ENCODE results near the gene TAOK1. TPM values are rescaled to one million over a fixed set of nuclear protein-coding genes. Genes with fewer than 3 reads are reported as not detected.

TAOK1 gene
- total and polyA plus RNA-seq, 9 of the 15 experiments (the other 6 are each of a cell fraction or from before 2014, with no cell fraction given), result 3.2 to 33.1 (median 16.5) TPM

GRCh38 chr17:29474297-29474696, 84.1 kb downstream of the TAOK1 start:
- BruUV-seq (replicated peaks), result no TSS peak
- no peak overlapping the region for H2AFZ ChIP-seq (ENCODE audit: low read depth, low read length)
- H3K4me2 ChIP-seq (ENCODE audit: insufficient read depth, low read length), result no peak overlapping the region
- H3K9ac ChIP-seq (ENCODE audit: insufficient read depth in 1 of 2, low read depth in 2 of 2, low read length in 2 of 2), result no peak overlapping the region
- WGBS (ENCODE audit: insufficient coverage, low coverage, missing lambda C conversion rate), result 63% methylated on average over 1 of the region's 1 CpG
- in situ Hi-C loops (cut with MboI), result no loop called here
- FAIRE-seq, result no peak
- no peak overlapping the region for H3K27ac ChIP-seq (ENCODE audit: extremely low read depth, low read depth, low read length)
- no peaks in the 10 kb centered on the region for H3K4me1 ChIP-seq (replicated peaks in 1 of 2; ENCODE audit: control insufficient read depth in 2 of 2, insufficient read depth in 2 of 2, low read length in 2 of 2)
- no peak overlapping the region for H3K4me3 ChIP-seq
- ChIA-PET POLR2A (no interaction called here), CTCF (ENCODE audit: low intra/inter-chr PET ratio) (no interaction called here)
- H3K9me3 ChIP-seq (replicated peaks; ENCODE audit: control insufficient read depth, insufficient read depth, low read depth, low read length), result no peaks in the 10 kb centered on the region
- H4K20me1 ChIP-seq (replicated peaks; ENCODE audit: control insufficient read depth, insufficient read depth, low read length), result no peaks in the 10 kb centered on the region
- no peaks in the 10 kb centered on the region for H3K27me3 ChIP-seq (ENCODE audit: control insufficient read depth in 2 of 2, insufficient read depth in 2 of 2, low read length in 2 of 2)
- no peak for DNase-seq (ENCODE audit: extremely low read depth in 1 of 4, low spot score in 3 of 4)
- no peaks in the 10 kb centered on the region for H3K9me1 ChIP-seq (ENCODE audit: control insufficient read depth, insufficient read depth, low read length)
- intact Hi-C loops (cut with micrococcal nuclease), result no loop called here
- TF ChIP-seq KDM1A (IDR thresholded peaks at IDR 0.05) (no peak), ZKSCAN1 (IDR thresholded peaks at IDR 0.05; ENCODE audit: low read depth, low read length) (no peak), MAFF (IDR thresholded peaks at IDR 0.05; ENCODE audit: low read length) (no peak)
- H3K79me2 ChIP-seq (ENCODE audit: control insufficient read depth, insufficient read depth, low read length), result no peaks in the 10 kb centered on the region
- ATAC-seq, result no peak
- peaks cover 45% of the 10 kb centered on the region; the same call in 1 of the 3 replicates for H3K36me3 ChIP-seq (ENCODE audit: control insufficient read depth, insufficient read depth, low read length)

GRCh38 chr17:29475891-29476290, 85.7 kb downstream of the TAOK1 start:
- CTCF ChIA-PET (ENCODE audit: low intra/inter-chr PET ratio), result interaction anchor here (0.6 kb wide), 1 partner anchor 39 kb away, joined by 5 read pairs; no protein-coding TSS in a partner anchor
- no peak for FAIRE-seq

More at GRCh38 chr17:29475891-29476290, 85.7 kb downstream of the TAOK1 start:
- no peak overlapping the region for H3K9ac ChIP-seq (ENCODE audit: insufficient read depth in 1 of 2, low read depth in 2 of 2, low read length in 2 of 2)
- no peaks in the 10 kb centered on the region for H3K79me2 ChIP-seq (ENCODE audit: control insufficient read depth, insufficient read depth, low read length)
- H3K9me1 ChIP-seq (ENCODE audit: control insufficient read depth, insufficient read depth, low read length), result no peaks in the 10 kb centered on the region
- no peaks in the 10 kb centered on the region for H3K4me1 ChIP-seq (replicated peaks in 1 of 2; ENCODE audit: control insufficient read depth in 2 of 2, insufficient read depth in 2 of 2, low read length in 2 of 2)
- H3K4me2 ChIP-seq (ENCODE audit: insufficient read depth, low read length), result no peak overlapping the region
- H3K4me3 ChIP-seq, result no peak overlapping the region
- WGBS (ENCODE audit: insufficient coverage, low coverage, missing lambda C conversion rate), result 91% methylated on average over 2 of the region's 2 CpGs
- no peaks in the 10 kb centered on the region for H4K20me1 ChIP-seq (replicated peaks; ENCODE audit: control insufficient read depth, insufficient read depth, low read length)
- no peak for ATAC-seq
- in situ Hi-C loops (cut with MboI) (no loop called here), intact Hi-C loops (cut with micrococcal nuclease) (no loop called here)
- H3K27ac ChIP-seq (ENCODE audit: extremely low read depth, low read depth, low read length), result no peak overlapping the region
- no peaks in the 10 kb centered on the region for H3K27me3 ChIP-seq (ENCODE audit: control insufficient read depth in 2 of 2, insufficient read depth in 2 of 2, low read length in 2 of 2)
- no peak for DNase-seq (ENCODE audit: extremely low read depth in 1 of 4, low spot score in 3 of 4)
- H3K9me3 ChIP-seq (replicated peaks; ENCODE audit: control insufficient read depth, insufficient read depth, low read depth, low read length), result no peaks in the 10 kb centered on the region
- TF ChIP-seq HEY1 (CRISPR knock-in tag; IDR thresholded peaks at IDR 0.05; ENCODE audit: borderline replicate concordance), result no peak
- no peak for TF ChIP-seq NR0B1 (IDR thresholded peaks at IDR 0.05; ENCODE audit: partially characterized antibody)
- no peak for TF ChIP-seq KDM5B (IDR thresholded peaks at IDR 0.05; ENCODE audit: insufficient replicate concordance, low read depth, low read length)
- TF ChIP-seq OTX1 (CRISPR knock-in tag; IDR thresholded peaks at IDR 0.05), result no peak
- TF ChIP-seq ZKSCAN1 (IDR thresholded peaks at IDR 0.05; ENCODE audit: low read depth, low read length), result no peak
- no peak for TF ChIP-seq IFI16 (CRISPR knock-in tag; IDR thresholded peaks at IDR 0.05)
- TF ChIP-seq ZNF41 (CRISPR knock-in tag; conservative IDR thresholded peaks at IDR 0.05), result no peak
- TF ChIP-seq ARHGAP35 (IDR thresholded peaks at IDR 0.05; ENCODE audit: partially characterized antibody), result no peak
- no peak for TF ChIP-seq ZNF699 (CRISPR knock-in tag; IDR thresholded peaks at IDR 0.05; ENCODE audit: insufficient replicate concordance)
- TF ChIP-seq SP2 (IDR thresholded peaks at IDR 0.05; ENCODE audit: extremely low read depth, low read depth, low read length, poor library complexity, severe bottlenecking), result no peak
- TF ChIP-seq ARNT (IDR thresholded peaks at IDR 0.05), result no peak
- TF ChIP-seq ZC3H4 (CRISPR knock-in tag; IDR thresholded peaks at IDR 0.05; ENCODE audit: borderline replicate concordance), result no peak
- TF ChIP-seq NCOR1 (IDR thresholded peaks at IDR 0.05), result no peak
- no peak for TF ChIP-seq MAFG (tag; conservative IDR thresholded peaks at IDR 0.05)
- TF ChIP-seq SLC30A9 (CRISPR knock-in tag; IDR thresholded peaks at IDR 0.05), result no peak
- no peak for TF ChIP-seq NCOA4 (IDR thresholded peaks at IDR 0.05; ENCODE audit: partially characterized antibody)
- peaks cover 38% of the 10 kb centered on the region; the same call in 1 of the 3 replicates for H3K36me3 ChIP-seq (ENCODE audit: control insufficient read depth, insufficient read depth, low read length)
- BruUV-seq (replicated peaks), result no TSS peak
- no peak overlapping the region for H2AFZ ChIP-seq (ENCODE audit: low read depth, low read length)
- POLR2A ChIA-PET, result no interaction called here

Measured in K562 (cell line).